HG03103 (cell line): Measurements from ENCODE around the gene L2HGDH.
"Not testable (repeated sequence)": the region's sequence is repeated elsewhere in the genome, so short reads cannot be mapped to it uniquely, and the experiment has no call there.

Experiments used
- ATAC-seq: cut with Tn5 transposase; IDR thresholded peaks from one replicate; pipeline ENCODE4 v1.9.1; 2021; ENCODE audit warnings: low read depth; ENCODE audit not compliant: unreplicated experiment

L2HGDH gene

DNA sequence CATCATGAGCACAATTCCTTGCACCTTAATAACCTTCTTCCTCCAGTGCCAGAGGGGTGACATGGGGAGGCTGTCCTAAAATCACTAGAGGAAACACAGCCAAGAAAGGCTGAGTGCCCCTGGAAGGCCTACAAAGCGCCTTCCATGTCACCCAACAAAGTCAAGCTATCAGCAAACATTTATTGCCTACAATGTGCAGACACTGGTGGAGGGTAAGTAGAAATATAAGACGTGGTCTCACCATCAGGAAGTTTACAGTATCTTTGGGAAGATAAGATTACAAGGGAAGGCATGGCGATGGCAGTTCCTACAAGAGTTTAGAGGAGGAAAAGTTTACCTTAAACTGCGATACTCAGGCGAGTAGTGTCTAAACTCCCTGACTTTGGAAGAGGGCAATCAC, 28.0 kb upstream of the L2HGDH start:
- no peak for ATAC-seq

DNA sequence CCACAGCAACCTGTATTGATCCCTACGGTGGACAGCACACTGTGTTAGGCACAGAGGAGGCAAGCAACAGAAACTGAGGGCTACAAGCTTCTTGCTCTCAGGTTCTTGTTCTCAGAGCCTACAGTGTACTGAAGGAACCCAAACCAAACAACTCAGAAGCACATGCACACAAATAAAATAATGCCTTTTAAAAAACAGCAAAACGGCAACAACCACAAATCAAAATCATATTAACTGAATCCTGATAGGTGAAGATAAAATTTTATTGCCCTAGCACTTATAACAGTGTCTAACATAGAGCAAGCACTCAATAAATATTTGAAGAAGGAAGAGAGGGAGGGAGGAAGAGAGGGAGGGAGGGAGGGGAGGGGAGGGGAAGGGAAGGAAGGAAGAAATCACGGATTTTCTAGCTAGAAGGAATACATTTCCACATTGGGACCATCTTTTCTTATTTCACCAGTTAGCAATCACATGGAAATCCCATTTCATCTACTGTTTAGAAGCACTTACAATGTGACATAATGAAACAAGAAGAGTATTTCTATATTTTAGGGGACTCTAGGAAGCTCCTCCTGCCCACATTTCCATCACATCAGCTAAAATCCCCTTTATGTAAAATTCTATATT, 27.3 kb upstream of the L2HGDH start:
- no peak for ATAC-seq

DNA sequence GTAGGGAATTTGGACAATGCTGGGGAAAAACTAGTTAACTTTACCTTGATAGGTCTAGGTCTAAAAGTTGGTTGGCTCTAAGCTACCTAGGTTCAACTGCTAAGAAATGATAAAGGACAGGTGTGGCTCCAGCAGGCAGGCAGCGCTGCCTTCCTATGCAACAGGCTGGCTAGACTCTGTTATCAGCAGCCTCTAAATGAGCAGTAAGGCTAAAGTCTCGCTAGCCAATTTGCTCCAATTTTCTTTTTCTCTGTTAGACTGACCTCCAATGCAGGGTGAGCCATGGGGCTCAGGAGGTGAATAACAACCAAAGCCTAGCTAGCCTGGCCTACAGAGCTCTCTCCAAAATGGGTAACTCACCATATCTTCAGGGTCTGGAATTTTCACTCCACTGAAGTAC, 26.6 kb upstream of the L2HGDH start:
- no peak for ATAC-seq

DNA sequence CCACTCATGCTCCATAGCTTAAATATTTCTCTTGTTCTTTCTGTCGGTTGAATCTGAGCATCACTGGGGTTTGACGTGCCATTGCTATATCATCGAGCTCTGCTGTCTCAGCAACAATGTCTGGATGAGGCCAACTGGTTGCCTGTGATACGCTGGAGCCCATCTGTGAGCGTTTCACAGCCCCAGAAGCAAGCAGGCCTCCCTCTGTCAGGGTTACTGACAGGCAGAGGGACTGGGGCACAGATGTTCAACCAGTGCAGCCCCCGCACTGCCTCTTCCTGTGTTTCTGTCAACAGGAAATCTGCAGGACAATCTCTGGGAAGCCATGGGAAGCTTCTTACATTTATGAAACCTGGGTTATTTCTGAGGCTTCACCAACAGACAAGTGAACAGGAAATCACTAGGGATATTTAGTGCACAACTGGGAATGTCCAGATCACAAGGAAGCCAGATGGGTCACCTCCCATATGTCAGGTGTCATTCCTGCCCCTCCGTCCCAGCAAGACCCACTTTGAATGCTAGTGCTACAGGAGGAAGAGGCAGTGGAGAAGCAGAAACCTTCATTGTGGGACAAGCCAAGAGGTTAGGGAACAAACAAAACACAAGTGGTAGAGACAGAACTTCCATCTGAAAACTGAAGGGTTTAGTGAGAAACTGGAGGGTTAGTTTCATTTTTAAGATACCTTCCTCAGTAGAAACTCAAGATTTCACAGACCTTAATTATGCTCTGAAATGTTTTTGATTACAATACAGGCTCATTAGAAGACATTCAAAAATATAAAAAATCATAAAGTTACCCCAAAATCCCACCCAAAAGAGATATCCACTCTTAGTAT, 24.2 kb upstream of the L2HGDH start:
- ATAC-seq = no peak

DNA sequence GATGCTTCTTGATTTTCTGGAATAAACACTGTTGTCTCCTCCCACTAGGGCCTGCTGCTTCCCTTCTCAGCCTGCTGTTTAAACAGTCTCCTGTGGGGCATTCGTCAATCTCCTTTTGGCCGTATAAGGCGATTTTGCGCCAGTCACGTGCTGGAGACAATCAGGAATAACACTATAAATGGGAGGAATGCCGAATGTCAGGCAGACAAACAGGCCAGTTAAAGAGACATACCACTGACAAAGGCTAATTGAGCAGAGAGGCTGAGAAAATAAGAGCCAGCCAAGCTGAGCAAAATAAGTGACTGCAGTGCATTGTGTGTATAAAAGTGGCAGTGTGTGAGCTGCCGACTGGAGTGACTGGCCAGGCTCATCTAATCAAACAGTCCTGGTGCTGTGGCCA, 23.4 kb upstream of the L2HGDH start:
- ATAC-seq = no peak

DNA sequence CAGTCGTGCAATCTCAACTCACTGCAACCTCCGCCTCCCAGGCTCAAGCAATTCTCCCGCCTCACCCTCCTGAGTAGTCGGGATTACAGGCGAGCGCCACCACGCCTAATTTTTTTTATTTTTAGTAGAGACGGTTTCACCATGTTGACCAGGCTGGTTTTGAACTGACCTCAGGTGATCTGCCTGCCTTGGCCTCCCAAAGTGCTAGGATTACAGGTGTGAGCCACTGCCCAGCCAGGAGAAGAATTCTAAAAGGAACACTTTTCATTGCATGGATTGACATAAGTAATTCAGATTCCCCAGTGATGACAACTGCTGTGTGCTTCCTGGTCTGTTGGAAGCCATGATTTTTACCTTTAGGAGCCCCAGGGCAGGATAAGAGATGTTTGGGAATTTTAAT, 22.2 kb upstream of the L2HGDH start:
- ATAC-seq = no peak

DNA sequence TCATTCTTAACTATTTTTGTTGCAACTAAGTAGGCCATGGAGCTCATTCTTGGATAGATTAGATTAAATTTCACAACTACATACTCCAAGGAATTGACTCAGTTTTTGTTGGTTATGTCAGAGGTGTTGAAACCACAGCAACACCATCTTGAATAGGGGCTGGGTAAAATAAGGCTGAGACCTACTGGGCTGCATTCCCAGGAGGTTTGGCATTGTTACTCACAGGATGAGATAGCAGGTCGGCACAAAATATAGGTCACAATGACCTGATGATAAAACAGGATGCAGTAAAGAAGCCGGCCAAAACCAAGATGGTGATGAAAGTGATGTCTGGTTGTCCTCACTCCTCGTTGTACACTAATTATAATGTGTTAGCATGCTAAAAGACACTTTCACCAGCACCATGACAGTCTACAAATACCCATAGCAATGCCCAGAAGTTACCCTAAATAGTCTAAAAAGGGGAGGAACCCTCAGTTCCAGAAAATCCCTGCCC, 21.0 kb upstream of the L2HGDH start:
- no peak for ATAC-seq

DNA sequence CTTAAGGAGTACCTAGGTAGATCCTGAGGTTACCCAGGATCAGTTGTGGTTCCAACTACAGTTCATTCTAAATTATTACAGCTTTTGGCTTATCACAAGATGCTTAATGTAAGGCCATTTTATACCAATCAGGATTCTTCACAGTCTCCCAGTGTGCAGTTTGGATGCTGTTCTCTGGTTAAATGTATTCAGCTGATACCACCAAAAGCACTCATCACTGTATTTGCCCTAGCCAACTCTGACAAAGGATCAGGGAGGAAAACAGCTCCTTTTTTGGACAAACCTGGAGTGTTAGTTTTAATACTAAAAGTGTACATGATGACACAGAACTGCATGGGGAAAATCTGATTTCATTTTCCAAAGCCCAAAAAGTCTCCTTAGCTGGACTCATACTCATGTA, 19.6 kb upstream of the L2HGDH start:
- ATAC-seq = no peak

DNA sequence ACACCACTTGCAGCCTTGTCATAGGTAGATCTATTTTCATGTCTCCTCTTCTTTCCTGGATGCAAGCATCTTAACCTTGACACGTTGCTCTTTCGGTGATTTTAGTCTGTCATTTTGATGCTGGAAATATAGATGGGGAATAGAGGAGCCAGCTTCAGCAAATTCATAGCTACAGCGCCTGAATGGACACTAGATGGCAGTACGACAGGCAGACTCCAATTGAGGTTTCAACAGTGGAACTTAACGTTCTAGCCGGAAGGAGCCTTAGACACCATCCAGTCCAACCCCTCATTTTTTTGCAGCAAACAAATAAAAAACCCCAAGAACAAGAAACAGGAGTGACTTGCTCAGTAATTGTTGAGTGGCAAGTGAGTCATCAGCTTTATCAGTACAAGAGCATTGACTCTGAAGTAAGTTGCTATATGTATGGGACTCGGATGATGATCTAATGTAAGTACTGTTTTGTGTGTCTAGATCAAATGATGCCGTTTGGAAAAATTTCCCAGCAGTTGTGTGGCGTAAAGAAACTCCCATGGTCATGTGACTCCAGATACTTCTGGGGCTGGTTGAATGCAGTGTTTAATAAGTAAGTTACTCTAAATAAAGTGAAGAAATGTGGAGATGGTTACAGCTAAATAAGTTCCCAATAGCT, 9.1 kb upstream of the L2HGDH start:
- peak; percentile 87 for ATAC-seq

DNA sequence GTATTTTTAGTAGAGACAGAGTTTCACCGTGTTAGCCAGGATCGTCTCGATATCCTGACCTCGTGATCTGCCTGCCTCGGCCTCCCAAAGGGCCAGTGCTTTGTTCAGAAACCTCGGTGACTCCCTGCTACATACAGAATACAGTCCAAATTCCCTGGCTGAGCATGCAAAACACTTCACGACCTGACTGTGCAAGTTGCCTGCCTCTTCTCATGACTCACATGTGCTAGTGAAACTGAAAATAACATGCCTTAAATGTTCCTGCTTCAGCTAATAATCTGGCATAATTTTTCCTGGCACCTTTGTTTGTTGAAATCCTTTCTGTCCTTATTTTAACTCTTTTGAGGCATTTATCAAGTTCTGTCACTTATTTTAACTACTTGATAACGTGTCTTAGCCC, 8.3 kb upstream of the L2HGDH start:
- ATAC-seq = peak; percentile 33

DNA sequence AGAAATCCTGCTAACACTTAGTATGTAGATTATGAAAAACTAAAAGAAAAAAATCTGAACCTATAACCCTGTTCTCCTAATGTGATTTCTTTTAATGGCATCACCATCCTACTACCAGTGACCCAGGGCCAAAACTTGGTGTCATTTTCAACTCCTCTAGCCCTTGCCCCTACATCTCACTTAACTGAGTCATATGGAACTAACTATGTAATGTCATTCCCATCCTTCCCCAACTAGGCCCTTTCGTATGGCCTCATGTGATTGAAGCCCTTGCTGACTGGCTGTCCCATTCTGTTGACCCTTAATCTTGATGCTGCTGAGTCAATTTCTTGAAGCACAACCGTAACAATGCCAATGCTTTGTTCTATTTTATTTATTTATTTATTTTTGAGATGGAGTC, 7.7 kb upstream of the L2HGDH start:
- ATAC-seq = no peak

DNA sequence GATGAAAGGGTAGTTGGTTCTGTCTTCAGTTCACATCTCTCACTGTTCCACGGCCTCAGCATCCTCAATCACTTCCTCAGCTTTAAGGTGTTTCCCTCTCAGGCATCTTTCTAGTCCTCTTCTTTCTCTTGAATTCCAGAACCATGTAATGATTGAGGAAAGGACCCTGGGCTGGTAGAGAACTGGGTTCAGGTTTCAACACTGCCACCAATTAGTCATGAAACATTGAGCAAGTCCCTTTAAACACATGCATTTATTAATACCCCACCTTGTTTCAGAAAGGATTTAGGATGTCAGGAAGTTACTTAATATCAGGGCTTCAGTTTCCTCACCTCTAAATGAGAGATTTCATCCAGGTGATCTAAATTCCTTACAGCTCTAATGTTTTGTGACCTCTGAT, 7.3 kb upstream of the L2HGDH start:
- no peak for ATAC-seq

DNA sequence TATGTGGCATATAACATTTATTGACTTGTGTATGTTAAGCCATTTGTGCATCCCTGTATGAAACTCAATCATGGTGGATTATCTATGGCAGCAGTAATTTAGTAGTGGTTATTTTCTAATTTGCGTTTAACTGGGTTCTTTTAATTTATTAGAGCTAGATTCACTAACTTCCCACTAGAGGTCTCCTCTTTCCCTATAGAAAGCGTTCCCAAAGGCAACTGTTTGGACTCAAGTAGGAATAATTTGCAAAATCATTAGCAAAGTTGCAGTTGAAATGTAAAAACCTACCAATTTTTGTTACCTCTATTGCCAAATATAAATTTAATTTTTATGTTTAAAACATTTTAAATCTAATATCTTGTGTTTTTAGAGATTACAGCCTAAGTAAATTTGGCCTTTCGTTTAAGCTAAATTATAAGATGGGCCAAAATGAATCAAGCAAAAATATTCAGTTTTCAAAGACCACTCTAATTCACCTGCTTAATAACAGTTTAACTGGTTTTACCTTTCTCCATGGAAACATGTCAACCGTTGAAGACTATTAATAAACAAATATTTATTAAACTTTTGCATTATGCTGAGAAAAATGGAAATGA, 6.1 kb upstream of the L2HGDH start:
- no peak for ATAC-seq

DNA sequence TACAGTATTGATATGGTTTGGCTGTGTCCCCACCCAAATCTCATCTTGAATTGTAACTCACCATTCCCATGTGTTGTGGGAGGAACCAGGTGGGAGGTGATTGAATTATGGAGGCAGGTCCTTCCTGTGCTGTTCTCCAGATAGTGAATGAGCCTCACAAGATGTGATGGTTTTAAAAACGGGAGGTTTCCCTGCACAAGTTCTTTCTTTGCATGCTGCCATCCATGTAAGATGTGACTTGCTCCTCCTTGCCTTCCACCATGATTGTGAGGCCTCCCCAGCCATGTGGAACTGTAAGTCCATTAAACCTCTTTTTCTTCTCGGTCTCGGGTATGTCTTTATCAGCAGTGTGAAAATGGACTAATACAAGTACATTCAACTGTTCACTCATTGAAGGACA, 2.1 kb upstream of the L2HGDH start:
- not testable (repeated sequence) for ATAC-seq

DNA sequence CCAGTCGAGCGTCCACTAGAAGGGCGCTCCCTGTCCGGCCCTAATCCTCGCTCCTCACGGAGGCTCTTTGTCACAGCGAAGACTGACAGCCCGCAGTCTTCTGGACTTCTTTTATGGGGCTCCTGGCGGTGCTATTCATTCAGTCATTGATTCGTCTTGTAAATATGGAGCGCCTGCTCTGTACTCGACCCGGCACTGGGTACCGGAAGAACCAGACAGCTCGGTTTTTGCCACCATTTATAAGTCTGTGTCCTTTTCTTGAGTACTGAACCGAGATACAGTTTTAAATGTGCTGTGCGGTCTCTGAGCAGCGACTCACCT, 665 bp upstream of the L2HGDH start:
- peak; percentile 16 for ATAC-seq

DNA sequence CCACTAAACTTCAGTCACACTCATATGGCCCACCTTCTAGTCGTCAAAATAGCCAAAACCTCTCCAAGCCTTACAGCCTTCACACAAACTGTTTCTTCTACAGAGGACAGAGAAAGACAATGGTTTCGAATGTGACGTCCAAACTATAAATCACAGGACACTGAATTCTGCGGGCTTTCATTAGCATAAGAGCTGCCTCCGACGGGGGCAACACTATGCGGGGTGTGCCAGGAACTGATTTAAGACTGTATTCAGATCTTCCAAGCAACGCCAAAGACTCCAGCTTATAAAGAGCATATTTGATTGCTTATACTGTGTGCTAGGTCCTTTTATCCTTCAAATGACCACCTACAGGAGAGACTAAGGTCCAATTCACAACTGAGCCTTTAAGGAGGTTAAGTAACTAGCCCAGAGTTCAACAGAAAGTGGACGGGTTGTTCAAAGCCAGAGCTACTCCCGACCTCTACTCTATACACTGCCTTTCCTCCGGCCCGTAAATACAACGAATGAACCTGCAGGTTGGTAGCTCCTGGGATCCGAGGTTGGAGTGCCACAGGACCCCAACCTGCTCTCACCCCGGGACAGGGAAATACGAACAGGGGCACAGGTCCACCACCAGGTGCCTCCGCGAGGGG, 575 bp downstream of the L2HGDH start:
- no peak for ATAC-seq

DNA sequence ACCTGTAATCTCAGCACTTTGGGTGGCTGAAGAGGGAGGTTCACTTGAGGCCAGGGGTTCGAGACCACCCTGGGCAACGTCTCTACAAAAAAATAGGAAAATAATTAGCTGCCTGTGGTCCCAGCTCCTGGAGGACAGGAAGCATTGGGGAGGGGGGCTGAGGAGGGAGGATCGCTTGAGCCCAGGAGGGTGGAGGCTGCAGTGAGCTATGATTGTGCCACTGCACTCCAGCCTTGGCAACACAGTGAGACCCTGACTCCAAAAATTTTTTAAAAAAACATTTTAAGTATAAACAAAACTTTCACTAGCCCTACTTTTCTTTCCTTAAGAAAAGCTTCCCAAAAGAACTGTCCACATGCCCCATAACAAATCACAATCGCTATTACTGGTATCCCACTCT, 1.6 kb downstream of the L2HGDH start:
- no peak for ATAC-seq

DNA sequence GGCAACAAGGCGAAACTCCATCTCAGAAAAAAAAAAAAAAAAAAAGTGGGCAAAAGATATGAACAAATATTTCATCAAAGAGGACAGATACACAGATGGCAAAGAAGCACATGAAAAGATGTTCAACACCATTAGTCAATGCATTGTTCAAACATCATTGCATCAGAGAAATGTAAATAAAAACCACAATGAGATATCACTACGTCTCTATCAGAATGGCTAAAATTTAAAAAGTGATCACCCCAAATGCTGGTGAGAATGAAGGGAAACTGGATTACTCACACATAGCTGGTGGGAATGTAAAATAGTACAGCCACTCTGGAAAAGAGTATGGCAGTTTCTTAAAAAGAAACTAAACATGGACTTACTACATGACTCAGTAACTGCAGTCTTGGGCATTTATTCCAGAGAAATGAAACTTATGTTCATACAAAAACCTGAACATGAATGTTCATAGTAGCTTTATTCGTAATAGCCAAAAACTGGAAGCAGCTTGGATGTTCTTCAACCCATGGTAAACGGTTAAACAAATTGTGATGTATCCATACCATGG, 3.6 kb downstream of the L2HGDH start:
- ATAC-seq = no peak

DNA sequence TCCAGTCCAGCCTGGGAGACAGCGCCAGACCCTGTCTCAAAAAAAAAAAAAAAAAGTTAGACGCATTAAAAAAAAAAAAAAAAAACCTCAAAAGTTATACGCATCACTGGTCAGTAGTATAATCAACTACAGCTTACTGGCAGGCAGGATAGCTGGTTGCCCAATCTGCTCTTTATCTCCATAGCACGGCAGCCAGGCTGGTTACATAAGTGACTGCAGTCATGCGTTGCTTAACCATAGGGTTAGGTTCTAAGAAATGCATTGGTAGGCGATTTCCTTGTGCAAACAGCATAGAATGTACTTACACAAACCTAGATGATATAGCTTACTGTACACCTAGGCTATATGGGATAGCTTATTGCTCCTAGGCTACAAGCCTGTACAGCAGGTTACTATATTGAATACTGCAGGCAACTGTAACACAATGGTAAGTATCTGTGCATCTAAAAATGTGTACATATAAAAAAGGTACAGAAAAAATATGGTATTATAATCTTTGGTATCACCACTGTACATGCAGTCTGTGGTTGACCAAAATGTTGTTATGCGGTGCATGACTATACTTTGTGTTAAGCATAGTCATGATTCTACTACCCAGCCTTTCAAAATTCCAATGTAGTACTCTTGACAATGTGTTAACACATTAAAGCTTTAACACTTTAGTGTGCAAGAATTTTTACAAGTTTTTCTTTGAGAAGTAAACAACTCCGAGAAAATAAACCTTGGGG, 8.1 kb downstream of the L2HGDH start:
- ATAC-seq = no peak

DNA sequence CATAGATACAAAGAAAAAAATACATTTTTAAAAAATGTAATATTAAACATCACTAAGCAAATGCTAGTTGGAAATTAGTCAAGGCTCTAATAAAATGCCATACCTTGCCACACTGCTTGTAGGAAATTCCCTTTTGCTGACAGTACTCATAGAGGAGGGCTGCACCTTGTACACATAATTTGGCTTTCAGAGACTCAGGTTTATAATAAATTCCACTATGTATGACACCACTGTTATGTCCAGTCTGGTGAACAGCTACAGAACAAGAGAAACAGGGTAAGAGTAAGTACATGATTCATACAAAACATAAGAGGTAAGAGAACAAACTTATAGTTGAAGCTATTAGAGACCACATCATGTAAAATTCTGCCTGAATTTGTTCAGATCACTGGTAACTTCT, 10.1 kb downstream of the L2HGDH start:
- no peak for ATAC-seq
